G401 (cell line): ENCODE data around the gene KLHL26. TPM values are rescaled to one million over a fixed set of nuclear protein-coding genes. Genes with fewer than 3 reads are reported as not detected.
A peak's percentile ranks its signal among the peaks of the same experiment; 100 is the strongest.
"Not testable (repeated sequence)": the region's sequence is repeated elsewhere in the genome, so short reads cannot be mapped to it uniquely, and the experiment has no call there.

ENCODE experiments used
- DNase-seq: peaks from one replicate; pipeline ENCODE4 v3.0.0-alpha.2; 2015; ENCODE audit warnings: low spot score
- in situ Hi-C: cut with HindIII; loops from 2 replicates; pipeline ENCODE4 v1.10.0; 2016; ENCODE audit warnings: low sequenced_read_pairs, mixed read lengths
- total RNA-seq: library from RNA; depleted of rRNA; stranded (reverse); fragments of >200 nt; shearing (Covaris generic); gene quantifications from 2 replicates; pipeline ENCODE4 v1.2.3, GENCODE V29; 2014

Gene KLHL26
- total RNA-seq, 1 experiment from 2014 or later = 8.3 TPM

- in situ Hi-C loops = no loop called here
- DNase-seq = no peak
Observed at GRCh38 chr19:18672606-18673337, 35.9 kb downstream of the KLHL26 start.

- in situ Hi-C loops = no loop called here
Observed at GRCh38 chr19:18674616-18675015, 37.8 kb downstream of the KLHL26 start.

GRCh38 chr19:18675779-18676178, 39.0 kb downstream of the KLHL26 start:
- in situ Hi-C loops = no loop called here
- DNase-seq = no peak

More at GRCh38 chr19:18674616-18675015, 37.8 kb downstream of the KLHL26 start:
- peak; percentile 86 for DNase-seq

DNA sequence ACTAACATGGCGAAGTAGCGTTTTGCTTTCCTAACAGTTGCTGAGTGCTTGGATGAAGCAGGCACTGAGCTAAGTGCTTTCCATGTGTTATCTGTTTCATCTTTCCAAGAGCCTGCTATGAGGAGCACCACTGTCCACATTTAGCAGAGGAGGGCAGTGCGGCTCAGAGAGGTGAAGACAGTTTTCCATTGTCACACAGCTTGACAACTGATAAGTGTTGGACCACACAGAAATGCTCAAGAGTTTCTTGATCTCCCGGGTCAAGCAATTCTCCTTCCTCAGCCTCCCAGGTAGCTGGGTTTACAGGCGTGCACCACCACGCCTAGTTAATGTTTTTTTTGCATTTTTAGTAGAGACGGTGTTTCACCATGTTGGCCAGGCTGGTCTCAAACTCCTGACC, 39.9 kb downstream of the KLHL26 start:
- in situ Hi-C loops = no loop called here
- no peak for DNase-seq

DNA sequence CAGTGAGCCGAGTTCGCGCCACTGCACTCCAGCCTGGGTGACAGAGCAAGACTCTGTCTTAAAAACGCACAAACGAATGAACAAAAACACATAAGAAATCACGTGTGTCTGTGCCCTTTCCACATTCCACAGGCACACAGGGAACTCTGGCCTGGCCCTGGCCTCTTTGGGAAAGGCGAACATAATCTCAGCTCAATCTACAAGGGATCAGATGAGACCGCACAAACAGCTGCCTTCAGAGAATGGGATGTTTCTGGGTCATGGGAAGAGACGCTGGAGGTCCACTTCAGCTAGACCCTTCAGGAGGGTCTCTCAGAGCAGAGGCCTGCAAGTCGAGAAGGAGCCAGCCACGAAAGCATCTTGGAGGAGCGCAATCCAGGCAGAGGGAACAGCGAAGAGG, 40.3 kb downstream of the KLHL26 start:
- DNase-seq = no peak
- in situ Hi-C loops = no loop called here

DNA sequence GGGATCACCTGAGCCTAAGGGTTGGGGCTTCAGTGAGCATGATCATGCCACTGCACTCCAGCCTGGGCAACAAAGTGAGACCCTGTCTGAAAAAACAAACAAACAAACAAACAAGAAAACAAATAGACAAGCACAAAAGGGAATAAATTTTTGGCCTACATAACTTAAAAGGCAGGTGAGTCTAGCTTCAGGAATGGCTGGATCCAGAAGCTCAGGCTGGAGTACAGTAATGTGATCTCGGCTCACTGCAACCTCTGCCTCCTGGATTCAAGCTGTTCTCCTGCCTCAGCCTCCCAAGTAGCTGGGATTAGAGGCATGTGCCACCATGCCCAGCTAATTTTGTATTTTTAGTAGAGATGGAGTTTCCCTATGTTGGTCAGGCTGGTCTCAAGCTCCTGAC, 43.3 kb downstream of the KLHL26 start:
- in situ Hi-C loops, DNase-seq: not testable (repeated sequence)

DNA sequence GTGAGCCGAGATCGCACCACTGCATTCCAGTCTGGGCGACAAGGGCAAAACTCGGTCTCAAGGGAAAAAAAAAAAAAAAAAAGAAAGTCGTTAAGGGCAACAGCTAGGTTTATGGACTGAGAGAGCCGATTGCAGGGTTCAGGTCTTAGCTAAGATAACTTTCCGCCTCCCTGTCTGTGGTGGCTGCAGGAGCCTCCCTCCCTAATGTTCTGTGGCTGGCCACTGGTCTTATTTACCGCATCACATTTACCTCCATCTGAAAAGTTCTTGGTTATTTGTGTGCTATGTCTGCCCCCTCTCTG, 45.9 kb downstream of the KLHL26 start:
- in situ Hi-C loops = no loop called here
- no peak for DNase-seq

DNA sequence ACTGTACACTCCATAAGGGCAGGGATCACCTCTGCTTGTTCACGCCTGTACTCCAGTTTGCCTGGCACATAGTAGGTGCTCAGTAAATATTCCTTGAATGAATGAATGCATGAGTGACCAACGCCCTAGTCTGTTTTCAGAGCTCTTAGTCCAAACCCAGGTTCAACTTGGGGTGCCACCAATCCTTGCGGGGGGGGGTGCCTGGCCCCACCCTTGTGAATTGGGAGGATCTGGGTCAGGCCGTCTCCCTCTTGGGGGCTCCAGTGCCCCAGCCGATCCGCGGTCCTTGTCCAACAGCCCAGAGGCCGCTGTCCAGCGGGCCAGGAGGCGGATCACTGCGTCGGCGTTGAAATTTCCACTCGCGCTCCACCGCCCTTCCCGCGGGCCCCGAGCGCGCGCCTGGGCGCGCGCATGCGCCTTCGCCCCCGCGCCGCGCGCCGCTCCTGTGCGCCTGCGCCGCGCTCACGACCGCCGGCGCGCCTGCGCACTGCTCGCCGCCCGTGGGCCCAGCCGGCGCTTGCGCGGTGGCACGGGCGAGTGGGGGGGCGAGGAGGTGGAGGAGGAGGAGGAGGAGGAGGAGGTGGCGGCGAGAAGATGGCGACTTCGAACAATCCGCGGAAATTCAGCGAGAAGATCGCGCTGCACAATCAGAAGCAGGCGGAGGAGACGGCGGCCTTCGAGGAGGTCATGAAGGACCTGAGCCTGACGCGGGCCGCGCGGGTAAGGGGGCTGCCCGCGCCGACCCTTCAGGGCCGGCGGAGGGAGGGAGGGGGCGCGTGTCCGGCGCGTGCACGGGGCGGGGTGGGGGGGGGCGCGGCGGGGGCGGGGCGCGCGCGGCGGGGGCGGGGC, 46.5 kb downstream of the KLHL26 start, which contains the start of gene CRTC1:
Gene CRTC1, plus strand, starts transcription at position 572 of the 849 bp plus-strand sequence. Its CDS starts 23 bp downstream, at position 595.
- in situ Hi-C loops = no loop called here
- DNase-seq = peak; percentile 72

DNA sequence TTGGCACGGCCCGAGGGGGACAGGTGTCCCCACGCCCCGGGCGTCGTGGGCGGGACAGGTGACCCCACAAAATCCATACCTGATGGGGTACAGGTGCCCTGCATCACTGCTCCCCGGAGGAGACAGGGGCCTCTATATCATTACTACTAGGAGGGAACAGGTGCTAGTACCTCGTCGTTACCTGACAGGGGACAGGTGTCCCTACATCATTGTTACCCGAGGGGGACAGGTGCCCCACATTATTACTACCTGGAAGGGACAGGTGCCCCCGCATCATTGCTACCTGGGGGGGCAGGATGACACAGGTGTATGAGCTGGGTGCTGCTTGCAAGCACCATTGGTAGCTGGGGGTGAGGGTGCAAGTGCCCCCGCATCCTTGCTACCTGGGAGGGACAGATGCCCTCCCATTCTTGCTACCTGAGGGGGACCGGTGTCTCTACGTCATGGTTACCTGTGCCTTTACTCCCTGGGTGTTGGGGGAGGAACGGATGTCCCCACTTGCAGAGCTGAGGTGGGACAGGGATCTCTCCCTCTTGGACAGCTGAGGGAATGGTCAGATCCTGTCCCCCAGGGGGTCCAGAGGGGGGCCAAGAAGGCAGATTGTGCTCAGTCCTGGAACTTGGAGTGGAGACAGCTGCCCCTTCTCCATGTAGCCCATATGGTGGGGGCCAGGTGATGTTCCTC, 47.3 kb downstream of the KLHL26 start:
- in situ Hi-C loops = no loop called here
- DNase-seq = no peak

DNA sequence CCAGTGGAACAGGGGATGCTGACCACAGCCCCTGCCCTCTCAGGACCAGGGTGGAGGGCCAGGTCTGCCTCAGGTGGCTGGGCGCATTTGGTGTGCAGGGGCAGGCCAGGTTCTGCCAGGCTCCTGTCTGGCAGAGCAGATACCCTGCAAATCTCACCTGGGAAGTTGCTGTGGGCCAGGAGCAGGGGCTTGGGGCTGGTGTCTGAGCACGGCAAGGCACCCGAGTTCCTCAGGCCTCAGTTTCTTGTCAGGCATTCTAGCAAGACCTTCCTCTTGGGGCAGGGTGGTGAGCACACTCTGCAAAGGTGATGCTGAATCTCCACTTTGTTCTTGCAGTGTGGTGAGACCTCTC, 47.8 kb downstream of the KLHL26 start:
- in situ Hi-C loops = no loop called here
- DNase-seq = no peak

DNA sequence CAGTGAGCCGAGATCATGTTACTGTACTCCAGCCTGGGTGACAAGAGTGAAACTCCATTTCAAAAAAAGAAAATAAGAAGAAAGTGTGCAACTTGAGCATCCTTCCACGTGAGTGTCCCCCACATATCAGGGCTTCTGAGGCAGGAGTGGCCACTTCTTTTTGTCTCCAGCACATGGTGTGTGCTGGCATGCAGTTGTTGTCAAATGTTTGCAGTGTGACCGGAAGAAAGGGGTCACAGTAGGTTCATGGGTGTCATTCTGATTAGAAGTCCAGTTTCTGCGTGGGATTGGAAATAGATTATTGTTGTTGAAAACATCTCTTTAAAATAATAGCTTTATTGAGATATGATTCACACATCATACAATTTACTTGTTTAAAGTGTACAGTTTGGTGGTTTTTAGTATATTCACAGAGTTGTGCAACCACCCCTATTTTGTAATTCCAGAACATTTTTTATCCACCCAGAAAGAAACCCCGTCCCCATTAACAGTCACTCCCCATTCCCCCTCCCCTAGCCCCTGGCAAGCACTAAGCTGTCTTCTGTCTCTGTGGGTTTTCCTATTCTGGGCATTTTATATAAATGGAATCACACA, 48.9 kb downstream of the KLHL26 start:
- in situ Hi-C loops = no loop called here
- no peak for DNase-seq

DNA sequence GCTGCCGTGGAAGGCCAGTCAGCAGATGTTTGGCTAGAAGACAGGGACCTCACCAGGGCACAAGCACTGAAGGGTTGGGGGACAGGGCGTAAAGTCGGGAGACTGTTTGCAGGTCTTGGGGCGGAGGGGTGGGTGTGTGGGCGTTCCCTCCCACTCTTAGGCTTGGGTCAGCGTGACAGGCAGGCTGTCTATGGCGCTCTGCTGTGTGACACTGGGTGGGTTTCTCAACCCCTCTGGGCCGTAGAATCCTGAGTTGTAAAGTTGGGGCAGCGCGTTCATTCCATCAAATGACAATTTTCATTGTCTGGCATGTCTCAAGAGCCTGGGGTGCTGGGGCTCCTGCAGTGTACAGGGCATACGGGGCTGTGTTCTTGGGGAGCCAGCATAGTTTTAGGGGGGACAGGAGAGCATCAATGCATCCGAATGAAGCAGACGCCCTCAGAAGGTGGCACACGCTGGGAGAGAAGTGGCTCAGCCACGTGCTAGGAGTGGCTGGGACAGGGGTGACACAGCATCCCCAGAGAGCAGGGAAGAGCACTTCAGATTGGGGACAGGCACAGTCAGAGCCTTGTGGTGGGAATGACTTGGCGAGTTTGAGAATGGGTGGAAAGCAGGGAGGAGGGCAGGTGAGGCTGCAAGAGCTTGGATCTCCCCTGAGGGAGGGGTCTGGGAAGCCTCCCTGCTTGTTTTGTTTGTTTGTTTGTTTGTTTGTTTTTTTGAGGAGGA, 51.1 kb downstream of the KLHL26 start:
- in situ Hi-C loops = no loop called here

DNA sequence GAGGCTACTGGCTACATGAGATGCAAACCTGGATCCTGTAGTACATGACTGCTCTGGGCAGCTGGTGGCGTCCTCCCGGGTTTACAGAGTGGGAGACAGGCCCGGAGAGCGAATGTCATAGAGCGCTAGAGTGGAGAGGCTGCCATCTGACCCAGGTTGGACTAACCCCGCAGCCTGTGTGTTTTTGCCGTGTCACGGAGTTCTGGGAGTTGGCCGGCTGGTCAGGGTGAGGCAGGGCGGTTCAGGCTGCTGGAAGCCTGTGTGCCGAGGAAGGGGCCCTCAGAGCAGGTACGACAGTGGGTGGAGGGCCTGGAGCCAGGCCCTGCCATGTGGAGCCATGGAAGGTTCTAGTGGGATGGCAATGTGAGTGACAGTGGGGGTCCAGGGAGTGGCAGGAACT, 59.2 kb downstream of the KLHL26 start:
- DNase-seq = no peak
- in situ Hi-C loops = no loop called here

More for the DNA sequence above, 51.1 kb downstream of the KLHL26 start:
- DNase-seq = no peak

GRCh38 chr19:18697680-18698079, 60.9 kb downstream of the KLHL26 start:
- in situ Hi-C loops = no loop called here
- peak; percentile 90 for DNase-seq

DNA sequence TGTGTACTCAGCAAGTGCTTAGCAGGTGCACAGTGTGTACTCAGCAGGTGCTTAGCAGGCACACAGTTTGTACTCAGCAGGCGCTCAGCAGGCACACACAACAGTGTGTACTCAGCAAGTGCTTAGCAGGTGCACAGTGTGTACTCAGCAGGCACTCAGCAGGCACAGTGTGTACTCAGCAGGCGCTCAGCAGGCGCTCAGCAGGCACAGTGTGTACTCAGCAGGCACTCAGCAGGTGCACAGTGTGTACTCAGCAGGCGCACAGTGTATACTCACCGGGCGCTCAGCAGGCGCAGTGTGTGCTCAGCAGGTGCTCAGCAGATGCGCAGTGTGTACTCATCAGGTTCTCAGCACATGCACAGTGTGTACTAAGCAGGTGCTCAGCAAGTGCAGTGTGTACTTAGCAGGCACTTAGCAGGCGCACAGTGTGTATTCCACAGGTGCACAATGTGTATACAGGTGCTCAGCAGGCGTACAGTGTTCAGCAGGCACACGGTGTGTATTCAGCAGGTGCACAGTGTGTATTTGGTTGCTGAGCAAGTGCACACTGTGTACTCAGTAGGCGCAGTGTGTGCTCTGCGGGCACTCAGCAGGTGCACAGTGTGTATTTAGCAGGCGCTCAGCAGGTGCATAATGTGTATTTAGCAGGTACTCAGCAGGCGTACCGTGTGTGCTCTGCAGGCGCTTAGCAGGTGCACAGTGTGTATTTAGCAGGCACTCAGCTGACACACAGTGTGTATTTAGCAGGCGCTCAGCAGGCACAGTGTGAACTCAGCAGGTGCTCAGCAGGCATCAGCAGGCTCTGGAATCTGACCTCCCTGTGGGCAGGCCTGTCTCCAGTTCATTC, 61.7 kb downstream of the KLHL26 start:
- DNase-seq = no peak
- in situ Hi-C loops = no loop called here

DNA sequence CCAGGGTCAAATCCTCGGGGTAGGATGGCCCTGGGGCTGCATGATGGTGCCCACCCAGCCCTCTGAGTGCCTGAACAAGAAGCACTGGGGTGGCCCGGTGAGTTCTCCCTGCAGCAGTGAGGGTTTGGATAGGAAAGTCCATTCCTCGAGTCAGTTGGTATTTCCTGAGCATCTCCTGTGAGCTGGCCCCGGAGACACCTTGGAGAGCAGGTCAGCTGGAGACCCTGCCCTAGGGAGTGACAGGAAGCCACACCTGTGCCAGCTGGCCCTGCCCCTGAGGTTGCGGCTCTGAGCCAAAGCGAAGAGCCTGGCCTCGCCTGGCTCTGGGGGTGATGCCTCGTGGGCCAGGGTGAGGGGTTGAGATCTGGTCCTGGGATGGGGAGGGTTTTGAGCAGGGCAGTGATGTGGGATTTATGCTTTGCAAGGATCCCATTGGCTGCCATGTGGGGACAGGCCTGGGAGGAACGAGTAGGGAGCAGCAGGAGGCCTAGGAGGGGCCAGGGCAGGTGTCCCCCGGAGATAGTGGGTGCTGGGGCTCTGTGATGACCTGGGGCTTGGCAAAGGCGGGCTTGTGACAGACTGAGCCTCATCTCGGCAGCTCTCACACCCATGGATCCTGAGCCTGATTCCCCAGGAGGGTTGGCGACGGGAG, 62.7 kb downstream of the KLHL26 start:
- in situ Hi-C loops = no loop called here
- no peak for DNase-seq

DNA sequence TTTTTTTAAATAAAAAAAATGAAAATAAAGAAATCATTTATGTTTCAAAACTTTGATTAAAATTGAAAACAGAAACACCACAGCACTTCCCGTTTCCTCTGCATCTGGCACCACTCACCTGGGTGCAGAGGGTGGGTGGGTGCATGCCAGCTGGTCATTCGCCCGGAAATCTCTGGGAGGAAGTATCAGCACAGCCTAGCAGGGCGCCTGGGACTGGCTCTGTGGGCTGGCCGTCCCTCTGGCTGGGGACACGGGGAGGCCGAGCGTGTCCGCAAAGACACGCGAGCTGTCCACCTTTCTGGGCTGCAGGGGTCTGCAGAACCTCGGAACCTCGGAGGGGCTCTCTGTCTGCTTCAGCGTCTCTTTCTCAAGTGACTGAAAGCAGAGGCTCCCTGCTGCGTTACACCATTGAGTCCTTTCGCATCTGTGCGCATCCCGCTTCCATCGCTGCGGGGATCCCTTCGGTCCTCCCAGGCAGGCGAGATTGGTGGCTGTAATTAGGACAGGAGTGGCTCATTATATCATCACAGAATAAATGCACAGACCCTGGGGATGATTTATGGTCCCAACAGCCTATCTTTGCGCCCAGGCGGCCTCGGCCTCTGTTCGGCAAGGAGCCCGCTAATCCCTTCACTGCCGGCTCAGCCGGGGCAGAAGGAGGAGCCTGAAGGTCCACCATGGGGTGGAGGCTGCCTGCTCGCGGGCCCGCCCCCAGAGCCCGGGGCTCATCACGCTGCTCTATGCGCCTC, 63.8 kb downstream of the KLHL26 start:
- in situ Hi-C loops = no loop called here
- DNase-seq = peak; percentile 78
